ENCODE results near the gene DNAH1. TPM values are rescaled to one million over a fixed set of nuclear protein-coding genes. Genes with fewer than 3 reads are reported as not detected.
A peak's percentile ranks its signal among the peaks of the same experiment; 100 is the strongest.

The DNAH1 gene
- total and polyA plus RNA-seq, 2 of the 4 experiments (the other 2 are of a cell fraction) = 2.0 to 4.0 TPM

DNA sequence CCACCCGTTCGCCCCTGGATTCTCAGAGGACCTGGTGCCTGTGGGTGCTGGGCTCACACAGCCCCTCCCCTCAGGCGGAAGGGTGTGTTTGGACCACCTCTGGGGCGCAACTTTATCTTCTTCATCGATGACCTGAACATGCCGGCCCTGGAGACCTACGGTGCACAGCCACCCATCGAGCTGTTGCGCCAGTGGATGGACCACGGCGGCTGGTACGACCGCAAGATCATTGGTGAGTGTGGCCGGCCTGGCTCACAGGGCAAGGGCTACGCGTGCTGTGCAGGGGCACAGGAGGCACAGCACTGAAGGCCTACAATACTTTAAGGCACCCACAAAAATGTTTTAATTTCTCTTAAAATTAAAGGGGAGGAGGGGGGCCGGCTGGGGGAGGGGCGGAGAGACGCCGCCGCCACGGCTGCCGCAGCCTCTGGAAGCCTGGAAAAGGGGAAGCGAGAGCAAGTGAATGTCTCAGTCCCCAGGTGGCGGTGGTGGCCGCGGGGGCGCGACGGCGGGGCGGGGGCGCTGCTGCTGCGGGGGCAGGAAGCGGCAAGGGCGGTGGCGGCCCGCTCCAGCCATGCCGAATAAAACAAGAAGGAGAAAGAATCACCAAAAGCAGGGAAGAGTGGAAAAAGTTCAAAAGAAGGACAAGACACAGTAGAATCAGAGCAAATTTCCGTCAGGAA is 56.8 kb downstream of the DNAH1 start:
- H2BK120ac ChIP-seq (ENCODE audit: low read depth, low read length) = no peak overlapping the region
- H4K91ac ChIP-seq (ENCODE audit: insufficient read depth, low read depth, low read length) = no peak overlapping the region
- H3K4me2 ChIP-seq (ENCODE audit: low read depth, low read length) = peak overlapping the region; percentile 63; the same call in 1 of the 2 replicates
- in situ Hi-C loops (cut with MboI; ENCODE audit: low sequenced_read_pairs) = no loop called here
- peaks cover 4% of the 10 kb centered on the region; the same call in 1 of the 2 replicates for H3K9me1 ChIP-seq (ENCODE audit: insufficient read depth, low read length)
- ChIA-PET CTCF (no interaction called here), POLR2A (ENCODE audit: unreplicated experiment) (no interaction called here)
- H3K27ac ChIP-seq (ENCODE audit: insufficient read depth, low read length) = no peak overlapping the region
- no peaks in the 10 kb centered on the region for H3K36me3 ChIP-seq (ENCODE audit: control insufficient read depth, insufficient read depth, low read length)
- DNase-seq = no peak
- TF ChIP-seq NFE2L2 (IDR thresholded peaks at IDR 0.05; ENCODE audit: low read depth, low read length) = no peak
- TF ChIP-seq SMC3 (IDR thresholded peaks at IDR 0.05; ENCODE audit: low read depth, low read length) = no peak
- no peak for TF ChIP-seq BHLHE40 (IDR thresholded peaks at IDR 0.05; ENCODE audit: low read depth, low read length)
- no peak for TF ChIP-seq CHD1 (IDR thresholded peaks at IDR 0.05; ENCODE audit: low read depth, low read length)
- TF ChIP-seq RCOR1 (IDR thresholded peaks at IDR 0.05; ENCODE audit: insufficient replicate concordance, low read length) = no peak
- TF ChIP-seq MXI1 (IDR thresholded peaks at IDR 0.05; ENCODE audit: borderline replicate concordance, low read depth, low read length) = no peak
- TF ChIP-seq CTCF (conservative IDR thresholded peaks at IDR 0.05; ENCODE audit: low read depth, low read length) = no peak
- TF ChIP-seq USF2 (IDR thresholded peaks at IDR 0.05; ENCODE audit: low read depth, low read length) = no peak
- TF ChIP-seq POLR2A (IDR thresholded peaks at IDR 0.05; ENCODE audit: low read depth, low read length) = no peak
- TF ChIP-seq MAZ (IDR thresholded peaks at IDR 0.05; ENCODE audit: borderline replicate concordance, low read depth, low read length) = no peak
- no peak for TF ChIP-seq FOS (IDR thresholded peaks at IDR 0.05; ENCODE audit: low read depth, low read length)
- TF ChIP-seq RAD21 (IDR thresholded peaks at IDR 0.05; ENCODE audit: low read length) = no peak
- TF ChIP-seq CEBPB (IDR thresholded peaks at IDR 0.05; ENCODE audit: low read depth, low read length) = no peak
- no peak for TF ChIP-seq RFX5 (IDR thresholded peaks at IDR 0.05; ENCODE audit: low read depth, low read length)
- no peak for TF ChIP-seq ELK1 (IDR thresholded peaks at IDR 0.05; ENCODE audit: borderline replicate concordance, low read depth, low read length)
- no peak for TF ChIP-seq MAFK (IDR thresholded peaks at IDR 0.05; ENCODE audit: low read depth, low read length)
- H4K5ac ChIP-seq (ENCODE audit: low read depth, low read length) = no peak overlapping the region
- dilution Hi-C loops (cut with HindIII; ENCODE audit: low sequenced_read_pairs, unreplicated experiment) = no loop called here
- H3K79me1 ChIP-seq (ENCODE audit: low read depth in 1 of 2, low read length in 2 of 2) = no peaks in the 10 kb centered on the region
- peak overlapping the region; percentile 16 for H2AK9ac ChIP-seq (replicated peaks; ENCODE audit: low read depth, low read length, poor library complexity)
- no peak overlapping the region for H4K8ac ChIP-seq (ENCODE audit: low read depth in 2 of 2, low read length in 2 of 2)
- H2AK5ac ChIP-seq (ENCODE audit: low read depth, low read length) = 0 out of 2 replicates have a peak overlapping the region, but pooled peaks have one; percentile 15
- no peak overlapping the region for H2BK15ac ChIP-seq (ENCODE audit: low read depth, low read length)
- peak; percentile 43 for ATAC-seq (ENCODE audit: low read depth)
- H2BK20ac ChIP-seq (ENCODE audit: low read depth, low read length) = no peak overlapping the region
- intact Hi-C loops (cut with micrococcal nuclease) = no loop called here
- no peak overlapping the region for H3K4ac ChIP-seq (ENCODE audit: low read depth, low read length)
- peak overlapping the region; percentile 33 for H2AFZ ChIP-seq (replicated peaks; ENCODE audit: low read length, poor library complexity)
- WGBS, 2 experiments (ENCODE audit: extremely low coverage in 2 of 2, insufficient read length in 1 of 2) = 41% methylated on average over 9 of the region's 40 CpGs; no CpG with 5 or more reads in 1 of the 2 experiments
- no peaks in the 10 kb centered on the region for H3K4me1 ChIP-seq (ENCODE audit: control insufficient read depth, insufficient read depth, low read length)
- H3K4me3 ChIP-seq (ENCODE audit: insufficient read depth, low read depth, low read length) = peak overlapping the region; percentile 27; the same call in 1 of the 2 replicates
- H3K23ac ChIP-seq (ENCODE audit: low read depth, low read length) = no peak overlapping the region
- no peak overlapping the region; the same call in 1 of the 2 replicates for H3K56ac ChIP-seq (ENCODE audit: extremely low read depth, insufficient read depth, low read length)
- no peaks in the 10 kb centered on the region for H4K20me1 ChIP-seq (ENCODE audit: insufficient read depth, low read length)
- no peak overlapping the region for H3K14ac ChIP-seq (replicated peaks; ENCODE audit: low read depth, low read length)
- H2BK5ac ChIP-seq (ENCODE audit: low read depth, low read length, poor library complexity, severe bottlenecking) = no peak overlapping the region
- no TSS peak for BruUV-seq (replicated peaks)
- H3K9ac ChIP-seq (ENCODE audit: low read depth, low read length) = no peak overlapping the region
- H3K27me3 ChIP-seq (ENCODE audit: control insufficient read depth, insufficient read depth, low read length) = peaks cover 3% of the 10 kb centered on the region
- H3K18ac ChIP-seq (ENCODE audit: low read depth, low read length) = no peak overlapping the region
- no peaks in the 10 kb centered on the region for H3K9me3 ChIP-seq (ENCODE audit: control insufficient read depth, insufficient read depth, low read length)
